Right lobe of liver (tissue), 6 donors: ENCODE results near the gene ARHGAP23. TPM values are rescaled to one million over a fixed set of nuclear protein-coding genes. Genes with fewer than 3 reads are reported as not detected.

ENCODE experiments used
- ATAC-seq, 4 donors: fragments of 200-7000 bp; cut with Tn5 transposase; one replicate each; pipeline ENCODE4 v1.9.1; 2020; ENCODE audit warnings: mild to moderate bottlenecking in 4 of 4, moderate library complexity in 4 of 4
- DNase-seq, 3 donors: peaks; one replicate each; pipeline ENCODE4 v3.0.0-alpha.2; 2020
- H3K27ac ChIP-seq, 3 donors: fragments of 200-600 bp; one replicate each; pipeline ENCODE4 v1.8.0; 2022
- H3K27me3 ChIP-seq, 2 donors: fragments of 200-600 bp; one replicate each; pipeline ENCODE4 v1.8.0; 2022
- H3K36me3 ChIP-seq, 4 donors: fragments of 200-600 bp; sonication (generic) in 1 of 4; one replicate each; pipeline versions ENCODE4 v1.5.1 to v1.8.0; 2017 to 2022; ENCODE audit warnings: control low read depth in 1 of 4
- H3K4me1 ChIP-seq, 4 donors: fragments of 200-600 bp; sonication (generic) in 1 of 4; one replicate each; pipeline versions ENCODE4 v1.5.1 to v1.8.0; 2017 to 2022; ENCODE audit warnings: control low read depth in 1 of 4
- H3K4me3 ChIP-seq, 3 donors: fragments of 200-600 bp; one replicate each; pipeline ENCODE4 v1.8.0; 2022
- H3K9me3 ChIP-seq, 4 donors: fragments of 200-600 bp; sonication (generic) in 1 of 4; one replicate each; pipeline versions ENCODE4 v1.5.1 to v1.8.0; 2017 to 2022; ENCODE audit warnings: control low read depth in 1 of 4
- POLR2A ChIP-seq: fragments of 450-650 bp; IDR thresholded peaks from one replicate; pipeline ENCODE4 v1.6.1; 2017; ENCODE audit warnings: antibody characterized with exemption, mild to moderate bottlenecking
- WGBS: methylation state at CpG from one replicate; pipeline ENCODE4 v1.1.6; 2018; ENCODE audit warnings: low coverage, low lambda C conversion rate; ENCODE audit not compliant: insufficient coverage; ENCODE audit errors: missing lambda C conversion rate; 5-methylcytosine and 5-hydroxymethylcytosine counted together
- intact Hi-C, 2 donors: fragments of 100-400 bp; cut with DNase I; formaldehyde crosslinking; loops; one replicate each; pipeline versions ENCODE4 v1.11.2 to v1.14.1; 2022
- total RNA-seq, 6 experiments: library from RNA; depleted of rRNA in 2 of 6; stranded (reverse); fragments of >200 nt in 2 of 6; fragmentation: NEBNext Ultra II Directional in 3 of 6; extraction: Animal tissue kit (Norgen Biotek cat#: 25700) in 3 of 6; gene quantifications; one replicate each; pipeline versions ENCODE4 v1.1.0 to v1.2.4, GENCODE V29; 2016 to 2023
- TF ChIP-seq, protein P1 (sequence below), 4 donors: fragments of 200-600 bp in 3 of 4; fragments of 450-650 bp in 1 of 4; IDR thresholded peaks; one replicate each; pipeline versions ENCODE4 v1.5.1 to v1.8.0; 2016 to 2022; ENCODE audit warnings: antibody characterized with exemption in 4 of 4, mild to moderate bottlenecking in 2 of 4
- donor health status: DM: no; HTN: yes; CAD: no.
- donor health status: DM: no; HTN: no; CAD: no.
- donor health status: DM: no; HTN: no; CAD: no.
- donor health status: DM: no; HTN: yes; CAD: no.
- donor health status: DM: no; HTN: yes; CAD: no.

Gene ARHGAP23
- total RNA-seq, 6 experiments from 2014 or later: 1.4 to 9.5 (median 3.8) TPM

DNA sequence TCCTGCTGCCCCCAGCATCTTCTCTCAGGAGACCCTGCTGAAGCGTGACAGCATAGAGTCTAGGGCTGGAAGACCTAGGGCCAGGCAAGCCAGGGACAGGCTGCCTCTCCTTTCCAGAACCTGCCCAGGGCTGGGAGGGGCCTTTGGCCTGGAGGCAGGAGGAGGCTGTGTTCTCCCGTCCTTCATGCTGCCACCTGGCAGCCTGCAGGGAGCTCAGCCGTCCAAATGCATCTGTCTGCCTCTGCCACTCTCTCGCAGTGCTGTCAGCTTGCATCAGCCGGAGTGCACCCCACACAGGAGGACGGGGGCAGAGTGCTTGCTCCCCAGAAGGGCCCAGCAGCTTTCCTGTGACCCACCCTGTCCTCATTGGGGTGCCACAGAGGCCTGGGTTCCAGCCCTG is 31.3 kb downstream of the ARHGAP23 start:
- WGBS: no CpG with 5 or more reads among the region's 6 CpGs

DNA sequence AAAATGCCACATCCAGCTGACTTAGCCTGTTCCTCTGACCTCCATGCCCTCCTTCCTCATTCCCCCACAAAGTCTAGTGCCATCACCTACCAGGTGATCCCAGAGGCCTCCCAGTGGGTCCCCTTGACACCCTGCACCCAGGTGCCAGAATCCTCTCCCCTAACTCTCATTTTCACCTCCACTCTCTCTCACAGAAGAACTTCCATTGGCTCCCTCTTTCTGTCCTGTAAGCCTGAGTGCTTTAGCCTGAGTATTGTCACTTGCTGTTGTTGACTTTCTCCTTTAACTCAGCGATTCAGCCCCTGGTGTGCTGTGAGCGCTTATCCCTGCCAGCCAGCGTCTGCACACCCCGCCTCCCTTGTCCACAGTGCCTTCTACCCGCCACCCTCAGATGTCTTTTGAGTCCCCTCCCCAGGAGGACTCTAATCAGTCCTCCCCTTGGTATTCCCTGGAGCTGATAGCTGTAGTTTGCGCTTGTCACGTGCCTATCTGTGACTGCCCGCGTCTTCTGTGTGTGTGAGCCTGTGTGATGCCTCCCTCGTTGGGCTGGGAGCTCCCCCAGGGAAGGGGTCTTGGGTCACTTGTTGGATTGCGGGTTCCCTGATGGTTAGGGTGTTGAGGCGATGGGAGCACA is 31.9 kb downstream of the ARHGAP23 start:
- DNase-seq (peak in 1 of 3 donors; percentile 31), ATAC-seq (no peak)
- Histone ChIP-seq H3K4me3 (no peak overlapping the region), H3K27ac (no peak overlapping the region), H3K27me3 (no peaks in the 10 kb centered on the region), H3K9me3 (no peaks in the 10 kb centered on the region), H3K4me1 (no peaks in the 10 kb centered on the region), H3K36me3 (no peaks in the 10 kb centered on the region)
- TF ChIP-seq POLR2A: no peak
- TF ChIP-seq, protein P1, sequence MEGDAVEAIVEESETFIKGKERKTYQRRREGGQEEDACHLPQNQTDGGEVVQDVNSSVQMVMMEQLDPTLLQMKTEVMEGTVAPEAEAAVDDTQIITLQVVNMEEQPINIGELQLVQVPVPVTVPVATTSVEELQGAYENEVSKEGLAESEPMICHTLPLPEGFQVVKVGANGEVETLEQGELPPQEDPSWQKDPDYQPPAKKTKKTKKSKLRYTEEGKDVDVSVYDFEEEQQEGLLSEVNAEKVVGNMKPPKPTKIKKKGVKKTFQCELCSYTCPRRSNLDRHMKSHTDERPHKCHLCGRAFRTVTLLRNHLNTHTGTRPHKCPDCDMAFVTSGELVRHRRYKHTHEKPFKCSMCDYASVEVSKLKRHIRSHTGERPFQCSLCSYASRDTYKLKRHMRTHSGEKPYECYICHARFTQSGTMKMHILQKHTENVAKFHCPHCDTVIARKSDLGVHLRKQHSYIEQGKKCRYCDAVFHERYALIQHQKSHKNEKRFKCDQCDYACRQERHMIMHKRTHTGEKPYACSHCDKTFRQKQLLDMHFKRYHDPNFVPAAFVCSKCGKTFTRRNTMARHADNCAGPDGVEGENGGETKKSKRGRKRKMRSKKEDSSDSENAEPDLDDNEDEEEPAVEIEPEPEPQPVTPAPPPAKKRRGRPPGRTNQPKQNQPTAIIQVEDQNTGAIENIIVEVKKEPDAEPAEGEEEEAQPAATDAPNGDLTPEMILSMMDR (IDR thresholded peaks at IDR 0.05): no peak
- intact Hi-C loops: no loop called here
- 64% methylated on average over 10 of the region's 12 CpGs for WGBS

More for the DNA sequence above, 31.3 kb downstream of the ARHGAP23 start:
- Histone ChIP-seq H3K4me3 (no peak overlapping the region), H3K27ac (no peak overlapping the region), H3K36me3 (no peaks in the 10 kb centered on the region), H3K9me3 (no peaks in the 10 kb centered on the region), H3K4me1 (no peaks in the 10 kb centered on the region), H3K27me3 (no peaks in the 10 kb centered on the region)
- TF ChIP-seq, protein P1 (IDR thresholded peaks at IDR 0.05): no peak
- no peak for TF ChIP-seq POLR2A
- no peak for ATAC-seq
- peak in 1 of 3 donors; percentile 27 for DNase-seq
- intact Hi-C loops: no loop called here

DNA sequence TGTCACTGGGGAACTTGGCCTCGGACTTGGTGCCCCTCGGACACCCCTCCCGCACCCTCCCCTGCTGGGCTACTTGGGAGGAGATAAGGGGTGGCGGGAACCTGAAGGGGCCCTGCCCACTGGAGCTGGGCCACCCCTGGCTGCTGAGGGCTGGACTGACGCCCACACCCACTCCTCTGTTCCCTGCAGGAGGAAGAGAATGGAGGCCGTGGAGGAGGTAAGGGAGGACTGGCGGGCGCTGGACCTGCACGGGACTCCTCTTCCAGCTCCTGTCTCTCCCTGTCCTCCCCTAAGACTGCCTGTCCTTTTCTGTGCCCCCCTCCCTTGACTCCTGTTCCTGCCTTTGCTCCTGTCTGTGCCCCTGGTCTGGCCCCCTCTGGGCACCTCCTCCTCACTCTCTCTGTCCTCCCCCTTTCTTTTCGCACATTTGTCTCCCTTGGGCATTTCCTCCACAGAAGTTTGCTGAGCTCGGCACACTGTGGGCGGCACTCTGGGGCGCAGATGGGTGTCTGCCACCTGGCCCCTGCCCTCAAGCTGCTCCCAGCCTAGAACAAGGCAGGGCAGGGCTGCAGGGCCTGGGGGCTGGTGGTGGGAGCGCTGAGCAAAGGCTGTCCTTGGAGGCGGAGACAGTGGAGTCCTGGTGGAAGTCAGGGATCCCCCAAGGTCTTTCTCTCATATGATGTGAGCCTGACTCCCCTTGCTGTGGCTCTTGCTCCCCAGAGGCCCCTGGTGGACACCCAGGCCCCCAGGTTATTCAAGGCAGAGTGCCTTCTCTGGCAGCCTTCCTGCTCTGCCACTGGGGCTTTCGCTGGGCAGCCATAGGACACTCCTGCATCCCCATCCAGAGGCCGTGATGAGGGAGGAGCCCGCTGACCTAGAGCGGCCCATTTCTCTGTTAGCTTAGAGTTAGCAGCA is 32.7 kb downstream of the ARHGAP23 start:
- 83% methylated on average over 8 of the region's 19 CpGs for WGBS
- TF ChIP-seq, protein P1 (IDR thresholded peaks at IDR 0.05): no peak
- DNase-seq (peak in 1 of 3 donors; percentile 34), ATAC-seq (no peak)
- Histone ChIP-seq H3K4me1 (no peaks in the 10 kb centered on the region), H3K36me3 (no peaks in the 10 kb centered on the region), H3K4me3 (no peak overlapping the region), H3K27ac (no peak overlapping the region), H3K27me3 (no peaks in the 10 kb centered on the region), H3K9me3 (no peaks in the 10 kb centered on the region)
- intact Hi-C loops: no loop called here

DNA sequence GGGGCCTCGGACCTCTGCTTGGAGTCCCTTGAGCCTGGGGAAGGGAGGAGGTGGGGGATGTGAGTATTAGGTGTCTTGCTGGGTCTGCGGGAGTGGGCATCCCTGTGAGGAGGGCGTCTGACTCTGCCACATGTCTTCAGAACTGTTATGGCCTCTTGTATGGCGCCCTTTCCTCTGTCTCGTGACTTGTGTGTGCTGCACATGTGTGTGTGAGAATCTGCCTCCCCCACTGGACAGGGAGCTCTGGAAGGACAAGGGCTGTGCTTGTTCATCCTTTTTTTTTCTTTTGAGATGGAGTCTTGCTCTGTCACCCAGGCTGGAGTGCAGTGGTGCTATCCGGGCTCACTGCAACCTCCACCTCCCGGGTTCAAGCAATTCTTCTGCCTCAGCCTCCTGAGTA is 33.4 kb downstream of the ARHGAP23 start:
- Histone ChIP-seq H3K4me3 (no peak overlapping the region), H3K27ac (no peak overlapping the region), H3K9me3 (no peaks in the 10 kb centered on the region), H3K27me3 (no peaks in the 10 kb centered on the region), H3K36me3 (no peaks in the 10 kb centered on the region), H3K4me1 (no peaks in the 10 kb centered on the region)
- intact Hi-C loops: no loop called here
- no CpG with 5 or more reads among the region's 7 CpGs for WGBS
- ATAC-seq (no peak), DNase-seq (peak in 1 of 3 donors; percentile 31)
- no peak for TF ChIP-seq POLR2A
- TF ChIP-seq, protein P1 (IDR thresholded peaks at IDR 0.05): no peak
